GM21367 (cell line): ENCODE data around the gene BRIP1.
"Not testable (repeated sequence)": the region's sequence is repeated elsewhere in the genome, so short reads cannot be mapped to it uniquely, and the experiment has no call there.

Experiments used
- ATAC-seq: cut with Tn5 transposase; IDR thresholded peaks from one replicate; pipeline ENCODE4 v1.9.1; 2021; ENCODE audit not compliant: unreplicated experiment

The BRIP1 gene

GRCh38 chr17:61831099-61831498, 32.2 kb downstream of the BRIP1 start:
- ATAC-seq = no peak

DNA sequence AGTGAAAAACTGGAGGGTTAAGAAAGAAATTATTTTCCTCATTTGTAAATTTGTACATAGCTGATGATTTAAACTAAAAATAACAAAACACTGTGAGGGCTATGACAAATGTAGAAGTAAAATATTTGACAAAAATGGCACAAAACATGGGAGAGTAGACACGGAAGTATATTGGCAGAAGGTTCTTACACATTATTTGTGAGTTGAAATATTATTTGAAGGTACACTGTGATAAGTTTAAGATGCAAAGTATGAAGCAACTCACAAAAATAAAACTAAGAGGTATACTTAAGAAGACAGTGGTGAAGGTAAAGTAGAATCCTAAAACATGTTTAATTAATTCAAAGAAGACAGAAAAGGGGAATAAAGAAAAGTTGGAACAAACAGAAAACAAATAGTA, 34.6 kb downstream of the BRIP1 start:
- no peak for ATAC-seq

DNA sequence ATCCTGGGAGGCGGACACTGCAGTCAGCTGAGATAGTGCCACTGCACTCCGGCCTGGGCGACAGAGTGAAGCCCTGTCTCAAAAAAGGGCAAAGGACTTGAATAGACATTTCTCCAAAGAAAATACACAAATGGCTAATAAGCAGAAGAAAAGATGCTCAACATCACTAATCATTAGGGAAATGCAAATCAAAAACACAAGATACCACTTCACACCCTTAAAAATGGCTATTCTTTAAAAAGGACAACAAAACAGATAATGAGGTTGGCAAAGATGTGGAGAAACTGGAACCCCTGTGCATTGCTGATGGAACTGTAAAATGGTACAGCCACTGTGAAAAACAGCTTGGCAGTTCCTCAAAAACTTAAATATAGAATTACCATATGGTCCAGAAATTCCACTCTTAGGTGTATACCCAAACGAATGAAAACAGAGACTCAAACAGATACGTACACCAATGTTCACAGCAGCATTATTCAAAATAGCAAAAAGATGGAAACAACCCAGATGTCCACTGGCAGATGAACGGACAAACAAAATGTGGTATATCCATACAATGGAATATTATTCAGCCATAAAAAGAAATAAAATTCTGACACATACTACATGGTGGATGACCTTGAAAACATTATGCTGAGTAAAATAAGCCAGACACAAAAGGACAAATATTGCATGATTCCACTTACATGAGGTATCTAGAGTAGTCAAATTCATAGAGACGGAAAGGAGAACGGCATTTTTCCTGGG, 35.5 kb downstream of the BRIP1 start:
- ATAC-seq = no peak

GRCh38 chr17:61826866-61827265, 36.5 kb downstream of the BRIP1 start:
- ATAC-seq = not testable (repeated sequence)

DNA sequence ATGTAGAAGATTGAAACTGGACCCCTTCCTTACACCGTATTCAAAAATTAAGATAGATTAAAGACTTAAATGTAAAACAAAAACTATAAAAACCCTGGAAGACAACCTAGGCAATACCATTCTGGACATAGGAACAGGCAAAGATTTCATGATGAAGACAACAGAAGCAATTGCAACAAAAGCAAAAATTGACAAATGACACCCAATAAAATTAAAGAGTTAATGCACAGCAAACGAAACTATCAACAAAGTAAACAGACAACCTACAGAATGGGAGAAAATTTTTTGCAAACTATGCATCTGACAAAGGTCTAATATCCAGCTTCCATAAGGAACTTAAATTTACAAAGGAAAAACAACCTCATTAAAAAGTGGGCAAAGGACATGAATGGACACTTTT, 37.1 kb downstream of the BRIP1 start:
- not testable (repeated sequence) for ATAC-seq

DNA sequence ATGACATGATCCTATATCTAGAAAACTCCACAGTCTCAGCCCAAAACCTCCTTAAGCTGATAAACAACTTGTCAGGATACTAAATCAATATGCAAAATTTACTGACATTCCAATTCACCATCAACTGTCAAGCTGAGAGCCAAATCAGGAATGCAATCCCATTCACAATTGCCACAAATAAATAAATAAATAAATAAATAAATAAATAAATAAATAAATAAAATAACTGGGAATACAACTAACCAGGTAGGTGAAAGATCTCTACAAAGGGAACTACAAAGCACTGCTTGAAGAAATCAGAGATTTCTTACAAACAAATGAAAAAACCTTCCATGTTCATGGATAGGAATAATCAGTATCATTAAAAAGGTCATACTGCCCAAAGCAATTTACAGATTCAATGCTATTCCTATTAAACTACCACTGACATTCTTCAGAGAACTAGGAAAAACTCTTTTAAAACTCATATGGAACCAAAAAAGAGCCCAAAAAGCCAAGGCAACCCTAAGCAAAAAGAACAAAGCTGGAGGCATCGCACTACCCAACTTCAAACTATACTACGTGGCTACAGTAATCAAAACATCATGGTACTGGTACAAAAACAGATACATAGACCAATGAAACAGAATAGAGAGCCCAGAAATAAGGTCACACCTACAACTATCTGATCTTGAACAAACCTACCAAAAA, 37.7 kb downstream of the BRIP1 start:
- ATAC-seq = no peak

GRCh38 chr17:61822326-61823285, 40.7 kb downstream of the BRIP1 start:
- no peak for ATAC-seq

DNA sequence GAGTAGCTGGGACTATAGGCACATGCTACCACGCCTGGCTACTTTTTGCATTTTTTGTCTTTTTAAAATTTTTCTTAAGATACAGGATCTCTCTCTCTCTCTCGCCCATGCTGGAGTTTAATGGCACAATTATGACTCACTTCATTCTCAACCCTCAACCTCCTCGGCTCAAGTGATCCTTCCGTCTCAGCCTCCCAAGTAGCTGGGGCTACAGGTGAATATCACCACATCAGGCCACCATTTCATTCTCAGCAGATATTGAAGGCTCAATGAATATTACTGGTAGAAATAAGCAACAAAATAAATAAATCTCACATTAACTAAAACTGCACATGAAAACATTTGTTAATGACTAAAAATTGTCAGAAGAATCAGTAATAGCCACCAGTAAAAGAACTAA, 41.7 kb downstream of the BRIP1 start:
- ATAC-seq = no peak

DNA sequence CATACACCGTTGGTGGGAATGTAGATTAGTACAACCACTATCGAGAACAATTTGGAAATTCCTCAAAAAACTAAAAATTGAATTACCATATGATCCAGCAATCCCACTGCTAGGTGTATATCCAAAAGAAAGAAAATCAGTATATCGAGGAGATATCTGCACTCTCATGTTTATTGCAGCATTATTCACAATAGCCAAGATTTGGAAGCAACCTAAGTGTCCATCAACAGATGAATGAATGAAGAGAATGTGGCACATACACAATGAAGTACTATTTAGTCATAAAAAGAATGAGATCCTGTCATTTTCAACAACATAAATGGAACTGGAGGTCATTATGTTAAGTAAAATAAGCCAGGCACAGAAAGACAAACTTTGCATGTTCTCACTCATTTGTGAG, 44.1 kb downstream of the BRIP1 start:
- ATAC-seq = not testable (repeated sequence)

DNA sequence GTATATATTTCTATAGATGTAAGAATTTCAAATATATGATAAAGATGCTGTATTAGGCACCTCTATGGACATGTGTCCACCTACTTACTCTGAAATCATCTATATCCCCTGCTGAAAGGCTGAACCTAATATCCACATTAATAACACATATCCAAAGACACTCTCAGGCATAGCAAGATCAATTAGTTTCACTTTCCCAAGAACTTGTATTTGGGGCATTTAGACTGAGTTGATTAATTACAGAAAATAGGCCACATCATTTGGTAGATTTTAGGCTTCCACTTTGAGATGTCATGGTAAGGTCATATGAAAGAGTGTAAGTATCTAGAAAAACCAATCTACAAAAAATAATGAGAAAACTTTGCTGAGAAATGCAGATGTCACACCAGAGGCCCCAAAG, 45.1 kb downstream of the BRIP1 start:
- ATAC-seq = no peak

DNA sequence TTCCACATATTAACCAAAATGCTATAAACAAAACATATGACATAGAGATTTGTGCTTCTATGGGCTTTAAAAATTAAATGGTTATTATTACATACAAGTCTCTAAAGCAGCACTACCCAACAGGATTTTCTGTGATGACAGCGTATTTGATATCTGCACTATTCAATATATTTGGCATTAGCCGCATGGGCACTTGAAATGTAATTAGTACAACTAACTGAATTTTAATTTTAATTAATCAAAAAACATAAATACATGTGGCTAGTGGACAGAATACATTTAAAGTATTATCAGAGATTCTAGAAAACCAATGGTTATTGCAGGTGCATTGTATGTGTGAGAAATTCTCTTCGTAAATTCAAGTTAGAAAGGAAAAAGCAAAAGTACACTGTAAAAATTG, 45.9 kb downstream of the BRIP1 start:
- ATAC-seq = no peak

- ATAC-seq = no peak
These were observed 46.8 kb downstream of the BRIP1 start for GRCh38 chr17:61816538-61816937.

GRCh38 chr17:61815863-61816503, 47.3 kb downstream of the BRIP1 start:
- no peak for ATAC-seq

GRCh38 chr17:61814485-61814884, 48.8 kb downstream of the BRIP1 start:
- no peak for ATAC-seq

DNA sequence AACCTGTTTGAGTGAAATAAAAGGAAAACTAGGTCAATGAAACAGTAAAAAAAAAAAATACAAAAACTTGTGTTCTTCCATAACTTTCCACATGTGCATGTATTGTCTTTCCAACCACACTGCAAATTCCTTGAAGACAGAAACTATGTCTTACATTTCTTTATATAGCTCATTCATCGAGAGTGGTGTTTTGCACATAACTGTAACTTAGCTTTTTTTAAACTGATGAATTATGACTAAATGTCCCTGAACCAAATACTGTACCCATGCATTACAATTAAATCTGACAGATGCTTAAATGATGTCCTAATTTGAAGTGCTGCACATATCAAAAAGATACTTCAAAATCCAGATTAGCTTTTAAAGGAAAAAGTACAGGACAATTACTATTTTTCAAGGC, 50.1 kb downstream of the BRIP1 start:
- ATAC-seq = no peak

DNA sequence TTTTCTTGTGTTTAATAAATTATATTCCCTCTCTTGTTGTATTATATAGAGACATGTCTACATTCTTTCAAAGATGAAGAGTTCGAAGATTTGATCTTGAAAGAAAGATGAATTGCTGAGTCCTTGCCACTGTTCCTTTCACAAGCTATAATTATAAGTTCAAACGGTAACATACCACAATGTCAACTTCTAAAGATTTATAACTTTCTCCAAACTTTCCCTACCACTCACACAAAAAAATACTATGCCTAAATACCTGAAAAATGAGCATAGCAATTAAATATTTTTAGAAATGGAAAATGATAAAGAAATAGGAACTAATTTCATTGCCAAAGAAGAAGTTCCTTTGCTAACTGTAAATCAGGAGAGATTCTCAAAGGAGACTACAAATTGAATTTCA, 50.6 kb downstream of the BRIP1 start:
- ATAC-seq = no peak

DNA sequence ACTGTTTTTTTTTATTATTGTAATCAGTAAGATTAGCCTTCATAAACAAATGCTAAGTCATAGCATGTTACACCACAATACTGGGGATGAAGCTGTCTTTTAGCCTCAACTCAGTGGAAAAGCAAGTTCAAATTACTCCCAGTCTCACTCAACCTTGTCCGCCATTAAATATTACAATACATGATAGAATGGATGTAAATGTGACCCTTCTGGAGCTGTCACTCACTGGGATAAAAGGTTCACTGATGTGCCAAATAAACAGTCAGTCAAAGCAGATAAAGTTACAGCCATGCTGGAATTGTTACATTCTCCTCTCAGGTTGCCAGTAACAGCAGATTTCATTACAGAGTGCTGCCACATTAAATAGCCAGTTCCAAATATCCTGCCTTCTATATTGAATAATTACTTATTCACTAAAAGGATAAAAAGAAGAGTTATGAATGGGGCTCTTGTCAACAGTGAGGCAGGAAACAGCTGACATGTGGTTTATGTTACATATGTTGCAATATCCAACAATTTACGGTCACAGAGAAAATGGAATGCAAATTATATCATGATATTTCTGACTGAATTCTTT, 53.4 kb downstream of the BRIP1 start:
- no peak for ATAC-seq

DNA sequence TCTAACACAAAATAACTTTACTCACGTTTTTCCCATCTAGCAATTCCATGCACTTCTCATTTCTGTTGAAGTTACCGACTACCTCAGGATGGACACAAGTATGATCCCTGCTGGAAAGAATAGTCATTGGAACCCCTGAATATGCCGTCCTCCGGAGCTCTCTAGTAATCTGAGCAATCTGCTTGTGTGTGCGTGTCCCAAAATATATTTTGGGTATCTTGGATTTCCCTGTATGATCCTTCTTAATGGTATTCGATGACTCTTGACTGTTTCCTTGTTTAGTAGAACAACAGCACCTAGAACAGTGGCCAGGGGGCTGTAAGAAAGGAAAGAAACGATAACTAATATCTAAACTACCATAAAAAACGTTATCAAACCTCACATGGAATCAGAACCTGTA, 54.9 kb downstream of the BRIP1 start:
- no peak for ATAC-seq

- ATAC-seq = no peak
These were observed 56.4 kb downstream of the BRIP1 start for GRCh38 chr17:61806936-61807335.

- no peak for ATAC-seq
These were observed 57.1 kb downstream of the BRIP1 start for GRCh38 chr17:61806081-61806828.
